Upper lobe of right lung (tissue), 1 donor: ENCODE results near the gene MYL4. TPM values are rescaled to one million over a fixed set of nuclear protein-coding genes. Genes with fewer than 3 reads are reported as not detected.
"Not testable (repeated sequence)": the region's sequence is repeated elsewhere in the genome, so short reads cannot be mapped to it uniquely, and the experiment has no call there.

Experiments
- ATAC-seq: fragments of 200-7000 bp; cut with Tn5 transposase; one replicate; pipeline ENCODE4 v1.9.1; 2020; ENCODE audit warnings: mild to moderate bottlenecking, moderate library complexity
- DNase-seq: peaks from one replicate; pipeline ENCODE4 v3.0.0-alpha.2; 2020
- H3K27ac ChIP-seq: fragments of 200-600 bp; one replicate; pipeline ENCODE4 v1.8.0; 2022
- H3K27me3 ChIP-seq: fragments of 200-600 bp; one replicate; pipeline ENCODE4 v1.8.0; 2022; ENCODE audit warnings: mild to moderate bottlenecking
- H3K36me3 ChIP-seq: fragments of 200-600 bp; one replicate; pipeline ENCODE4 v1.8.0; 2022
- H3K4me1 ChIP-seq: fragments of 200-600 bp; one replicate; pipeline ENCODE4 v1.8.0; 2022
- H3K4me3 ChIP-seq: fragments of 200-600 bp; one replicate; pipeline ENCODE4 v1.8.0; 2022; ENCODE audit warnings: mild to moderate bottlenecking
- H3K9me3 ChIP-seq: fragments of 200-600 bp; one replicate; pipeline ENCODE4 v1.8.0; 2022
- CTCF ChIP-seq: fragments of 200-600 bp; IDR thresholded peaks from one replicate; pipeline ENCODE4 v1.8.0; 2022; ENCODE audit warnings: antibody characterized with exemption
- intact Hi-C: fragments of 100-400 bp; cut with DNase I; formaldehyde crosslinking; loops from one replicate; pipeline ENCODE4 v1.11.0; 2022
- total RNA-seq: library from RNA; stranded (reverse); fragmentation: NEBNext Ultra II Directional; extraction: Animal tissue kit (Norgen Biotek cat#: 25700); gene quantifications from one replicate; pipeline ENCODE4 v1.2.1, GENCODE V29; 2021
- donor health status: DM: no; HTN: yes; CAD: no; lungs with severe emphysema.

MYL4 gene
- total RNA-seq, 1 donor from 2014 or later = 2.2 TPM

- Histone ChIP-seq H3K9me3 (no peaks in the 10 kb centered on the region), H3K27me3 (no peaks in the 10 kb centered on the region), H3K4me3 (no peak overlapping the region), H3K27ac (no peak overlapping the region), H3K4me1 (no peaks in the 10 kb centered on the region), H3K36me3 (no peaks in the 10 kb centered on the region)
- intact Hi-C loops = no loop called here
- TF ChIP-seq CTCF = no peak
- ATAC-seq (peak; percentile 32), DNase-seq (no peak)
Measured at GRCh38 chr17:47265983-47266541, 56.9 kb downstream of the MYL4 start.

GRCh38 chr17:47266782-47267181 is 57.6 kb downstream of the MYL4 start:
- H3K4me3 ChIP-seq = no peak overlapping the region
- no peak overlapping the region for H3K27ac ChIP-seq
- intact Hi-C loops = no loop called here
- H3K27me3 ChIP-seq = no peaks in the 10 kb centered on the region
- no peak for ATAC-seq
- H3K4me1 ChIP-seq = no peaks in the 10 kb centered on the region
- TF ChIP-seq CTCF = no peak
- no peaks in the 10 kb centered on the region for H3K36me3 ChIP-seq
- no peaks in the 10 kb centered on the region for H3K9me3 ChIP-seq
- no peak for DNase-seq

GRCh38 chr17:47267354-47267828 is 58.2 kb downstream of the MYL4 start:
- no peaks in the 10 kb centered on the region for H3K27me3 ChIP-seq
- TF ChIP-seq CTCF = no peak
- H3K4me3 ChIP-seq = no peak overlapping the region
- DNase-seq (no peak), ATAC-seq (no peak)
- no peak overlapping the region for H3K27ac ChIP-seq
- H3K9me3 ChIP-seq = no peaks in the 10 kb centered on the region
- intact Hi-C loops = no loop called here
- H3K36me3 ChIP-seq = no peaks in the 10 kb centered on the region
- H3K4me1 ChIP-seq = no peaks in the 10 kb centered on the region

- H3K36me3 ChIP-seq, ATAC-seq, H3K4me3 ChIP-seq, H3K27me3 ChIP-seq, H3K9me3 ChIP-seq, H3K4me1 ChIP-seq, DNase-seq, H3K27ac ChIP-seq, intact Hi-C loops: not testable (repeated sequence)
Measured at GRCh38 chr17:47268964-47269363, 59.8 kb downstream of the MYL4 start.

- not testable (repeated sequence) for H3K4me1 ChIP-seq
Measured at GRCh38 chr17:47269561-47270280, 60.6 kb downstream of the MYL4 start.

GRCh38 chr17:47270946-47271705 is 62.0 kb downstream of the MYL4 start:
- Histone ChIP-seq H3K4me1 (peaks cover 10% of the 10 kb centered on the region), H3K9me3 (no peaks in the 10 kb centered on the region), H3K4me3 (no peak overlapping the region), H3K36me3 (no peaks in the 10 kb centered on the region), H3K27ac (no peak overlapping the region), H3K27me3 (no peaks in the 10 kb centered on the region)
- DNase-seq (no peak), ATAC-seq (no peak)
- TF ChIP-seq CTCF = no peak
- intact Hi-C loops = no loop called here

More at GRCh38 chr17:47269561-47270280, 60.6 kb downstream of the MYL4 start:
- H3K36me3 ChIP-seq, H3K4me3 ChIP-seq, H3K9me3 ChIP-seq, ATAC-seq, H3K27ac ChIP-seq, intact Hi-C loops, DNase-seq, H3K27me3 ChIP-seq: not testable (repeated sequence)
